IMR-90 (cell line): ENCODE data around the gene ALX4.

Source experiments
- BHLHE40 ChIP-seq: fragments of 150-350 bp; IDR thresholded peaks from 2 replicates; pipeline ENCODE4 v1.6.1; 2016; ENCODE audit warnings: mild to moderate bottlenecking, low read depth, low read length
- POLR2A ChIP-seq: IDR thresholded peaks from 2 replicates; pipeline ENCODE4 v1.6.1; 2012; ENCODE audit warnings: mild to moderate bottlenecking, low read depth, low read length
- SMC3 ChIP-seq: fragments of 150-350 bp; IDR thresholded peaks from 2 replicates; pipeline ENCODE4 v1.6.1; 2016; ENCODE audit warnings: low read depth, mild to moderate bottlenecking, antibody characterized with exemption, low read length, moderate library complexity
- TF ChIP-seq, protein P1 (sequence below): conservative IDR thresholded peaks from 2 replicates; pipeline ENCODE4 v1.5.1; 2012; ENCODE audit warnings: mild to moderate bottlenecking, low read depth, low read length, improper control_type of control experiment
- TF ChIP-seq, protein P2 (sequence below): fragments of 150-350 bp; IDR thresholded peaks from 2 replicates; pipeline ENCODE4 v1.6.1; 2017; ENCODE audit warnings: mild to moderate bottlenecking, antibody characterized with exemption, low read length, low read depth

DNA sequence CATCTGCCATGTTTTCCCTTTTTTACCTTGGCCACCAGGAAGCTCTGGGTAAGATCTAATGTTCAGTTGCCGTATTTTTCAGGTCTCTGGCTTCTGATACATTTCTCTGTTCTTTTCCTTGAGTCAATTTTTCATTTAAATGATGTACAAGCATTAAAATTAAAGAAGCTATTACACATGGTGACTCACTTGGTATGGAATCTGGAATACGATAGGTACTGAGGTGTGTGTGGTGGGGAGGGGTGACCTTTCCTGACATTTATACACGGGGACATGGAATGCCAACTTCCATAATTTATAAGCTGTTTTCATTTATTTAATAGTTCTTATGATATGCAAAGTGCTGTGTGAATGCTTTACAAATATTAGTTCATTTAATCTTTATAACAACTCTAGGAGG is 47.8 kb upstream of the ALX4 start:
- TF ChIP-seq, protein P1, sequence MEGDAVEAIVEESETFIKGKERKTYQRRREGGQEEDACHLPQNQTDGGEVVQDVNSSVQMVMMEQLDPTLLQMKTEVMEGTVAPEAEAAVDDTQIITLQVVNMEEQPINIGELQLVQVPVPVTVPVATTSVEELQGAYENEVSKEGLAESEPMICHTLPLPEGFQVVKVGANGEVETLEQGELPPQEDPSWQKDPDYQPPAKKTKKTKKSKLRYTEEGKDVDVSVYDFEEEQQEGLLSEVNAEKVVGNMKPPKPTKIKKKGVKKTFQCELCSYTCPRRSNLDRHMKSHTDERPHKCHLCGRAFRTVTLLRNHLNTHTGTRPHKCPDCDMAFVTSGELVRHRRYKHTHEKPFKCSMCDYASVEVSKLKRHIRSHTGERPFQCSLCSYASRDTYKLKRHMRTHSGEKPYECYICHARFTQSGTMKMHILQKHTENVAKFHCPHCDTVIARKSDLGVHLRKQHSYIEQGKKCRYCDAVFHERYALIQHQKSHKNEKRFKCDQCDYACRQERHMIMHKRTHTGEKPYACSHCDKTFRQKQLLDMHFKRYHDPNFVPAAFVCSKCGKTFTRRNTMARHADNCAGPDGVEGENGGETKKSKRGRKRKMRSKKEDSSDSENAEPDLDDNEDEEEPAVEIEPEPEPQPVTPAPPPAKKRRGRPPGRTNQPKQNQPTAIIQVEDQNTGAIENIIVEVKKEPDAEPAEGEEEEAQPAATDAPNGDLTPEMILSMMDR, result no peak
- TF ChIP-seq SMC3 (no peak), POLR2A (no peak), BHLHE40 (no peak)
- TF ChIP-seq, protein P2, sequence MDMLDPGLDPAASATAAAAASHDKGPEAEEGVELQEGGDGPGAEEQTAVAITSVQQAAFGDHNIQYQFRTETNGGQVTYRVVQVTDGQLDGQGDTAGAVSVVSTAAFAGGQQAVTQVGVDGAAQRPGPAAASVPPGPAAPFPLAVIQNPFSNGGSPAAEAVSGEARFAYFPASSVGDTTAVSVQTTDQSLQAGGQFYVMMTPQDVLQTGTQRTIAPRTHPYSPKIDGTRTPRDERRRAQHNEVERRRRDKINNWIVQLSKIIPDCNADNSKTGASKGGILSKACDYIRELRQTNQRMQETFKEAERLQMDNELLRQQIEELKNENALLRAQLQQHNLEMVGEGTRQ, result no peak
